A549 (cell line): ENCODE measurements around the gene ACSS3. TPM values are rescaled to one million over a fixed set of nuclear protein-coding genes. Genes with fewer than 3 reads are reported as not detected.

Experiments used
- ATAC-seq, 2 experiments: fragments of 200-7000 bp in 1 of 2; fragments of >200 bp in 1 of 2; cut with Nextera tagmentation in 1 of 2; cut with Tn5 transposase in 1 of 2; 3 replicates each; pipeline versions ENCODE4 v1.8.0 to v1.9.1; 2018 to 2020; ENCODE audit warnings: mild to moderate bottlenecking in 1 of 2, moderate library complexity in 1 of 2
- CTCF ChIA-PET: fragments of 300-600 bp; sonication (Branson Sonifier 250); formaldehyde crosslinking; extraction: SDS; loops from one replicate; lab custom pipeline; 2021; ENCODE audit warnings: antibody characterized with exemption, inconsistent platforms; lab: Yijun Ruan, JAX
- POLR2A ChIA-PET: fragments of 350-600 bp; formaldehyde crosslinking; extraction: SDS; loops from one replicate; lab custom pipeline; 2021; ENCODE audit warnings: antibody characterized with exemption, inconsistent platforms; lab: Yijun Ruan, JAX
- DNase-seq, 2 experiments: peaks; one replicate each; pipeline versions ENCODE4 v3.0.0 to v3.0.0-alpha.2; 2011 to 2016; ENCODE audit warnings: low read depth in 1 of 2, low spot score in 1 of 2
- FAIRE-seq: peaks from 2 replicates; lab custom pipeline; 2011; peaks lifted over from hg19 to GRCh38; lab: Jason Lieb, UNC
- H3K27ac ChIP-seq, 2 experiments: fragments of >200 bp; sonication (Bioruptor Twin); formaldehyde crosslinking; 3 replicates each; pipeline ENCODE4 v1.5.1; 2016 to 2017
- H3K4me1 ChIP-seq: fragments of >200 bp; sonication (Bioruptor Twin); formaldehyde crosslinking; 3 replicates; pipeline ENCODE4 v1.6.1; 2016
- H3K4me2 ChIP-seq: fragments of >200 bp; sonication (Bioruptor Twin); formaldehyde crosslinking; 3 replicates; pipeline ENCODE4 v1.6.1; 2016
- H3K4me3 ChIP-seq: fragments of >200 bp; sonication (Bioruptor Twin); formaldehyde crosslinking; 3 replicates; pipeline ENCODE4 v1.5.1; 2016
- H3K9me3 ChIP-seq: fragments of >200 bp; sonication (Bioruptor Twin); formaldehyde crosslinking; 3 replicates; pipeline ENCODE4 v1.6.1; 2016
- ATOH8 ChIP-seq: fragments of 250-450 bp; sonication (Bioruptor Pico); IDR thresholded peaks from 2 replicates; pipeline ENCODE4 v1.5.0; 2020; ENCODE audit warnings: low read depth, mild to moderate bottlenecking, moderate library complexity
- BHLHE40 ChIP-seq: IDR thresholded peaks from 2 replicates; pipeline ENCODE4 v1.6.1; 2012; ENCODE audit warnings: low read depth, low read length, inconsistent platforms
- CTCF ChIP-seq: fragments of >200 bp; sonication (Bioruptor Twin); formaldehyde crosslinking; IDR thresholded peaks from 3 replicates; pipeline ENCODE4 v1.5.1; 2016
- E2F6 ChIP-seq: IDR thresholded peaks from 2 replicates; pipeline ENCODE4 v1.6.1; 2012; ENCODE audit warnings: low read depth, borderline replicate concordance
- ELK1 ChIP-seq: fragments of 150-350 bp; IDR thresholded peaks from 2 replicates; pipeline ENCODE4 v1.6.1; 2014; ENCODE audit warnings: low read depth, mild to moderate bottlenecking, low read length
- EP300 ChIP-seq, 2 experiments: fragments of >200 bp; sonication (Bioruptor Twin); formaldehyde crosslinking; IDR thresholded peaks; 2 replicates in 1 of 2; 3 replicates in 1 of 2; pipeline ENCODE4 v1.6.1; 2016 to 2017
- ESRRA ChIP-seq: fragments of 150-350 bp; IDR thresholded peaks from 2 replicates; pipeline ENCODE4 v1.6.1; 2014; ENCODE audit warnings: mild to moderate bottlenecking, low read length, borderline replicate concordance
- FOSB ChIP-seq: fragments of 250-450 bp; sonication (Bioruptor Pico); IDR thresholded peaks from 2 replicates; pipeline ENCODE4 v1.5.0; 2020; ENCODE audit warnings: mild to moderate bottlenecking, moderate library complexity
- FOSL2 ChIP-seq, 2 experiments: fragments of 450-650 bp in 1 of 2; fragments of >200 bp in 1 of 2; sonication (Bioruptor Twin) in 1 of 2; formaldehyde crosslinking; IDR thresholded peaks; 2 replicates each; pipeline versions ENCODE4 v1.5.0 to v1.6.1; 2016 to 2020; ENCODE audit warnings: mild to moderate bottlenecking in 1 of 2, moderate library complexity in 1 of 2
- FOXS1 ChIP-seq: fragments of 250-450 bp; sonication (Bioruptor Pico); IDR thresholded peaks from 2 replicates; pipeline ENCODE4 v1.5.0; 2020; ENCODE audit warnings: mild to moderate bottlenecking, moderate library complexity
- HES2 ChIP-seq: fragments of >200 bp; sonication (Bioruptor Twin); formaldehyde crosslinking; IDR thresholded peaks from 2 replicates; pipeline ENCODE4 v1.6.1; 2016
- HOXB13 ChIP-seq: fragments of 250-450 bp; sonication (Bioruptor Pico); IDR thresholded peaks from 2 replicates; pipeline ENCODE4 v1.5.0; 2020; ENCODE audit warnings: low read depth, mild to moderate bottlenecking, moderate library complexity
- HOXB5 ChIP-seq: fragments of 250-450 bp; sonication (Bioruptor Pico); IDR thresholded peaks from 2 replicates; pipeline ENCODE4 v1.5.0; 2020; ENCODE audit warnings: mild to moderate bottlenecking, moderate library complexity
- KDM1A ChIP-seq: fragments of 200-600 bp; sonication (generic); IDR thresholded peaks from 2 replicates; pipeline ENCODE4 v1.6.1; 2016; ENCODE audit warnings: low read depth, mild to moderate bottlenecking
- MAFK ChIP-seq: fragments of 450-650 bp; IDR thresholded peaks from 2 replicates; pipeline ENCODE4 v1.6.1; 2014; ENCODE audit not compliant: partially characterized antibody
- MAX ChIP-seq: IDR thresholded peaks from 2 replicates; pipeline ENCODE4 v1.6.1; 2012
- NFE2L2 ChIP-seq: fragments of 150-350 bp; conservative IDR thresholded peaks from 2 replicates; pipeline ENCODE4 v1.6.1; 2014; ENCODE audit warnings: low read length
- NR3C1 ChIP-seq: fragments of >200 bp; sonication (Bioruptor Twin); formaldehyde crosslinking; IDR thresholded peaks from 3 replicates; pipeline ENCODE4 v1.6.1; 2017
- POLR2A ChIP-seq: IDR thresholded peaks from 2 replicates; pipeline ENCODE4 v1.6.1; 2012; ENCODE audit warnings: mild to moderate bottlenecking, low read length
- RAD21 ChIP-seq, 2 experiments: fragments of >200 bp in 1 of 2; sonication (Bioruptor Twin) in 1 of 2; formaldehyde crosslinking in 1 of 2; IDR thresholded peaks in 1 of 2; conservative IDR thresholded peaks in 1 of 2; 2 replicates in 1 of 2; 3 replicates in 1 of 2; pipeline ENCODE4 v1.6.1; 2012 to 2018; ENCODE audit warnings: inconsistent platforms in 1 of 2
- RARB ChIP-seq: fragments of 250-450 bp; sonication (Bioruptor Pico); IDR thresholded peaks from 2 replicates; pipeline ENCODE4 v1.8.0; 2021; ENCODE audit warnings: mild to moderate bottlenecking, moderate library complexity
- RCOR1 ChIP-seq: fragments of 150-350 bp; IDR thresholded peaks from 2 replicates; pipeline ENCODE4 v1.6.1; 2014; ENCODE audit warnings: antibody characterized with exemption, low read length, low read depth
- REST ChIP-seq: fragments of 200-600 bp; sonication (generic); IDR thresholded peaks from 2 replicates; pipeline ENCODE4 v1.6.1; 2016; ENCODE audit warnings: antibody characterized with exemption, mild to moderate bottlenecking, moderate library complexity
- SMC3 ChIP-seq: fragments of >200 bp; sonication (Bioruptor Twin); formaldehyde crosslinking; IDR thresholded peaks from 3 replicates; pipeline ENCODE4 v1.6.1; 2018; ENCODE audit warnings: inconsistent platforms
- SREBF2 ChIP-seq: fragments of 450-650 bp; IDR thresholded peaks from 2 replicates; pipeline ENCODE4 v1.6.1; 2014; ENCODE audit warnings: mild to moderate bottlenecking, moderate library complexity
- TP53 ChIP-seq: fragments of 250-450 bp; sonication (Bioruptor Pico); IDR thresholded peaks from 2 replicates; pipeline ENCODE4 v1.5.0; 2021; ENCODE audit warnings: mild to moderate bottlenecking, moderate library complexity
- ZFP36 ChIP-seq: fragments of 450-650 bp; IDR thresholded peaks from 2 replicates; pipeline ENCODE4 v1.6.1; 2014; ENCODE audit warnings: borderline replicate concordance; ENCODE audit not compliant: partially characterized antibody
- ZNF302 ChIP-seq: fragments of 250-450 bp; sonication (Bioruptor Pico); IDR thresholded peaks from 2 replicates; pipeline ENCODE4 v1.9.0; 2021; ENCODE audit warnings: inconsistent platforms, mild to moderate bottlenecking, moderate library complexity
- ZSCAN20 ChIP-seq: fragments of 250-450 bp; sonication (Bioruptor Pico); IDR thresholded peaks from 2 replicates; pipeline ENCODE4 v1.8.0; 2022; ENCODE audit warnings: mild to moderate bottlenecking, moderate library complexity
- WGBS: methylation state at CpG from one replicate; pipeline ENCODE4 v1.1.6; 2017; ENCODE audit errors: missing lambda C conversion rate; 5-methylcytosine and 5-hydroxymethylcytosine counted together
- polyA plus RNA-seq, 4 experiments: library from polyadenylated mRNA; depleted of rRNA in 3 of 4; stranded (reverse); fragments of >200 nt; fragmentation: RNase III in 1 of 4; extraction: RNeasy Plus Mini Kit Qiagen cat#74134 plus additional on column Dnase treatment in 1 of 4; gene quantifications; 2 replicates in 3 of 4; 3 replicates in 1 of 4; pipeline ENCODE4 v1.2.3, GENCODE V29; 2011 to 2017

ACSS3 gene
- polyA plus RNA-seq, 2 of the 4 experiments (the other 2 are of a cell fraction) = 0.06 to 0.34 TPM

- FAIRE-seq (peak; percentile 18), DNase-seq (no peak), ATAC-seq (no peak)
- POLR2A ChIA-PET = no interaction called here
- Histone ChIP-seq H3K4me1 (no peaks in the 10 kb centered on the region), H3K27ac (no peak overlapping the region), H3K9me3 (no peaks in the 10 kb centered on the region), H3K4me3 (no peak overlapping the region), H3K4me2 (no peak overlapping the region)
- CTCF ChIA-PET = no interaction called here
- WGBS = 9% methylated on average over 2 of the region's 2 CpGs
- no peak for TF ChIP-seq KDM1A
- no peak for TF ChIP-seq RAD21 (conservative IDR thresholded peaks at IDR 0.05 in 1 of 2, IDR thresholded peaks at IDR 0.05 in 1 of 2)
- no peak for TF ChIP-seq SREBF2
- TF ChIP-seq ZFP36 = no peak
- no peak for TF ChIP-seq MAX
- no peak for TF ChIP-seq BHLHE40
- no peak for TF ChIP-seq FOXS1
- TF ChIP-seq FOSB (CRISPR knock-in tag) = no peak
- no peak for TF ChIP-seq ZNF302 (CRISPR knock-in tag)
- TF ChIP-seq CTCF = no peak
- no peak for TF ChIP-seq TP53
- no peak for TF ChIP-seq EP300 (IDR thresholded peaks at IDR 0.05)
- TF ChIP-seq REST = no peak
- TF ChIP-seq HOXB13 (CRISPR knock-in tag) = no peak
- TF ChIP-seq RARB = no peak
- TF ChIP-seq NR3C1 = no peak
- no peak for TF ChIP-seq ESRRA
- no peak for TF ChIP-seq MAFK
- TF ChIP-seq FOSL2 (IDR thresholded peaks at IDR 0.05) = no peak
- TF ChIP-seq FOSL2 (CRISPR knock-in tag; IDR thresholded peaks at IDR 0.05) = no peak
- TF ChIP-seq POLR2A = no peak
Observed at GRCh38 chr12:81263072-81263471, 185.2 kb downstream of the ACSS3 start.

GRCh38 chr12:81270385-81270784 is 192.5 kb downstream of the ACSS3 start:
- Histone ChIP-seq H3K9me3 (no peaks in the 10 kb centered on the region), H3K27ac (no peak overlapping the region), H3K4me3 (no peak overlapping the region), H3K4me2 (no peak overlapping the region), H3K4me1 (no peaks in the 10 kb centered on the region)
- FAIRE-seq (no peak), DNase-seq (no peak), ATAC-seq (no peak)
- CTCF ChIA-PET = no interaction called here
- POLR2A ChIA-PET = no interaction called here
- 67% methylated on average over 5 of the region's 5 CpGs for WGBS
- TF ChIP-seq SREBF2 = no peak
- TF ChIP-seq SMC3 = no peak
- no peak for TF ChIP-seq RCOR1
- TF ChIP-seq ZSCAN20 = no peak
- no peak for TF ChIP-seq HOXB5
- no peak for TF ChIP-seq ZNF302 (CRISPR knock-in tag)
- no peak for TF ChIP-seq NFE2L2
- TF ChIP-seq CTCF = no peak
- no peak for TF ChIP-seq E2F6
- TF ChIP-seq ATOH8 (CRISPR knock-in tag) = no peak
- TF ChIP-seq ELK1 = no peak
- TF ChIP-seq TP53 = no peak
- TF ChIP-seq HES2 = no peak
